NCI-H146 (cell line): ENCODE data around the gene NSUN6.

Source experiments
- DNase-seq: peaks from one replicate; lab custom pipeline; 2025; lab: John Stamatoyannopoulos, UW

Gene NSUN6, protein sequence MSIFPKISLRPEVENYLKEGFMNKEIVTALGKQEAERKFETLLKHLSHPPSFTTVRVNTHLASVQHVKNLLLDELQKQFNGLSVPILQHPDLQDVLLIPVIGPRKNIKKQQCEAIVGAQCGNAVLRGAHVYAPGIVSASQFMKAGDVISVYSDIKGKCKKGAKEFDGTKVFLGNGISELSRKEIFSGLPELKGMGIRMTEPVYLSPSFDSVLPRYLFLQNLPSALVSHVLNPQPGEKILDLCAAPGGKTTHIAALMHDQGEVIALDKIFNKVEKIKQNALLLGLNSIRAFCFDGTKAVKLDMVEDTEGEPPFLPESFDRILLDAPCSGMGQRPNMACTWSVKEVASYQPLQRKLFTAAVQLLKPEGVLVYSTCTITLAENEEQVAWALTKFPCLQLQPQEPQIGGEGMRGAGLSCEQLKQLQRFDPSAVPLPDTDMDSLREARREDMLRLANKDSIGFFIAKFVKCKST

GRCh38 chr10:18651324-18652007, at the start of gene NSUN6:
NSUN6 (minus strand) TSS chr10:18651587; CDS start chr10:18651203, 384 bp downstream.
- DNase-seq: peak; percentile 97

GRCh38 chr10:18699849-18700840, 48.8 kb upstream of the NSUN6 start:
- DNase-seq: peak; percentile 43

- no peak for DNase-seq
These were observed 39.2 kb upstream of the NSUN6 start for GRCh38 chr10:18690541-18690940.

GRCh38 chr10:18689498-18689897, 38.1 kb upstream of the NSUN6 start:
- DNase-seq: peak; percentile 51

- DNase-seq: no peak
These were observed 36.3 kb upstream of the NSUN6 start for GRCh38 chr10:18687706-18688105.

DNA sequence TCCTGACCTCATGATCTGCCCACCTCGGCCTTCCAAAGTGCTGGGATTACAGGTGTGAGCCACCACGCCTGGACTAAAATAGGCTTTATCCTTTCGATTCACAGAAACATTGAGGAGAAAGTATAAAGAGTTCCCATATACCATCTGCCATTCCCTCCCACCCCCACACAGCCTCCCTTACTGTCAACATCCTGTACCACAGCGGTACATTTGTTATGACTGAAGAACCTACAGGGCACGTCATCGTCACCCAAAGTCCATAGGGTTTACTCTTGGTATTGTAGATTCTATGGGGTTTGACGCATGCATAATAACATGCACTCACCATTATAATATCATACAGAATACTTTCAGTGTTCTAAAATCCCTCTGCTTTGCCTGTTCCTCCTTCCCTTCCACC, 35.8 kb upstream of the NSUN6 start:
- DNase-seq: no peak

- no peak for DNase-seq
These were observed 34.2 kb upstream of the NSUN6 start for GRCh38 chr10:18685555-18685954.

DNA sequence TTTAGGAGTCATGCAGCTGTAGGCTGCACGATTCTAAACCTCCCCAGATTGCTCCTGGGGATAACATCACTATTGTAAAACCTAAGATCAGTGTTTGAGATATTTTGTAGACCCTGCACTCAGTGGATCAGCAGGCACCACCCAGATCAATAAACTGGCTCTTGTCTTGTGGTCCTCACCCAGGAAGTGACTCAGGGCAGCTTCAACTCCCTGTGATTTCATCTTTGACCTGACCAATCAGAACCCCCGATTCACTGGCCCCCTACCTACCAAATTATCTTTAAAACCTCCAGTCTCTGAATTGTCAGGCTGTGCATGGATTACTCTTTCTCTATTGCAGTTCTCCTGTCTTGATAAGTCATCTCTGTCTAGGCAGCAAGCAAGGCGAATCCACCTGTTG, 33.6 kb upstream of the NSUN6 start:
- no peak for DNase-seq

GRCh38 chr10:18684416-18684815, 33.0 kb upstream of the NSUN6 start:
- no peak for DNase-seq

GRCh38 chr10:18683427-18683826, 32.0 kb upstream of the NSUN6 start:
- DNase-seq: no peak

- no peak for DNase-seq
These were observed 30.6 kb upstream of the NSUN6 start for GRCh38 chr10:18681971-18682411.

DNA sequence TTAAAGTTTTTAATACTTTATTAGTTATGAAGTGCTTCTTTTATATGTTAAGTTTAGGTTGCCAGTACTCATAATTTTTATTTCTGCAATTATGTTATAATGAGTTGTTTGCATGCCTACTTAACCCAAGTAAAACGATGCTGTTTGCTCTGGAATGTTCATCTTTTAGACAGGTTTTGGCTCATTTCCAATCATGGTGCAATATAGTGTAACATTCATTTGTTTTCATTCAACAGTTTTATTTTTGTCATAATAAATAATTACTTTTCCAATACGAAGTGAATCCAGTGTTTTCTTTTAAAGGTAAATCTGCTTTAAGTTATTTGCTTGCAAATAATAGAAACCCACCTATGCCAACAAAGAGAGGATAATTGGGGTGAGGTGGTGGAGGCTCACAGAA, 30.0 kb upstream of the NSUN6 start:
- no peak for DNase-seq

- no peak for DNase-seq
These were observed 29.4 kb upstream of the NSUN6 start for GRCh38 chr10:18680754-18681153.

GRCh38 chr10:18675086-18675801, 23.9 kb upstream of the NSUN6 start:
- DNase-seq: no peak

- DNase-seq: no peak
These were observed 16.6 kb upstream of the NSUN6 start for GRCh38 chr10:18668026-18668425.

GRCh38 chr10:18666810-18667209, 15.4 kb upstream of the NSUN6 start:
- DNase-seq: no peak

DNA sequence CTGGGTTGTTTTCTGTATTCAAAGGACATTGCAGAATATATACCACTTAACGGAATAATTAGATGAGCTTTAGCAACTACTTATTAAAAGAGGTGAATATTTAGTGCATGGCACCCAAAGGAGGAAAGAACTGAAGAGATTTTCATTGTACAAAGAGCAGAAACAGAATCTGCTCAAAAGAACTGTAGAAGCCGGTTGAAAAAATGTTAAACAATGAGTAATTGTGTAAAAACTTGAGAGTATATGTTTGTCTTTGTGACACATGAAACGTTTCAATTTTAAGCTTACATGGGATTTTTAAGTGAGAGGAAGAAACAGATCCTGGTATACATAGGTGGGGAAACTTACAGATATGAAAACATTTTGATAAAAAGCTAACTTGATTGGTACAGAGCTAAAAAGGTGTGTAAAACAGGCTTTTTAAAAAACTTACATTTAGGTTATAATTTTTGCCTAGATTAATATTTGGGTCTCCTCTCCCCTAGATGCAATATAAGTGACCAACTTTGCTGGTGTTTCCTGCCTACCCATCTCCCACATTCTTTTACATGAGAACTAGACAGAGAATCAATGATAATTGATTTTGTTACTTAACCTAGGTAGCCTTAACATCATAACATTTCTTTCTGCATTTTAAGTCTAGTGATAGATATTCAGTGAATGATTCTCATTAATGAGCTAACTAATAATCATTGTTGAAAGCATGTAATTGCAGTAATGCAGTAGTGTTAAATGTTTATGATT, 14.6 kb upstream of the NSUN6 start:
- DNase-seq: no peak

GRCh38 chr10:18664841-18665478, 13.6 kb upstream of the NSUN6 start:
- DNase-seq: no peak

- no peak for DNase-seq
These were observed 9.5 kb upstream of the NSUN6 start for GRCh38 chr10:18660816-18661431.
